ENCODE measurements around the gene SCAPER.
"Not testable (repeated sequence)": the region's sequence is repeated elsewhere in the genome, so short reads cannot be mapped to it uniquely, and the experiment has no call there.

SCAPER gene

GRCh38 chr15:76704032-76704431 lies 201.1 kb downstream of the SCAPER start:
- H3K4me1 ChIP-seq (ENCODE audit: insufficient read depth, low read length); H3K27me3 ChIP-seq (ENCODE audit: insufficient read depth, low read length); H3K27ac ChIP-seq (ENCODE audit: low read length); H3K9ac ChIP-seq (ENCODE audit: low read depth, low read length); H3K36me3 ChIP-seq (ENCODE audit: insufficient read depth, low read depth, low read length); H3K4me3 ChIP-seq (ENCODE audit: low read length); H3K9me3 ChIP-seq (ENCODE audit: insufficient read depth, low read depth, low read length): not testable (repeated sequence)

- H3K9ac ChIP-seq (ENCODE audit: low read depth, low read length) = no peak overlapping the region
- H3K9me3 ChIP-seq (ENCODE audit: insufficient read depth, low read depth, low read length) = no peaks in the 10 kb centered on the region
- no peak overlapping the region for H3K4me3 ChIP-seq (ENCODE audit: low read length)
These were observed 208.3 kb downstream of the SCAPER start for GRCh38 chr15:76696840-76697239.

DNA sequence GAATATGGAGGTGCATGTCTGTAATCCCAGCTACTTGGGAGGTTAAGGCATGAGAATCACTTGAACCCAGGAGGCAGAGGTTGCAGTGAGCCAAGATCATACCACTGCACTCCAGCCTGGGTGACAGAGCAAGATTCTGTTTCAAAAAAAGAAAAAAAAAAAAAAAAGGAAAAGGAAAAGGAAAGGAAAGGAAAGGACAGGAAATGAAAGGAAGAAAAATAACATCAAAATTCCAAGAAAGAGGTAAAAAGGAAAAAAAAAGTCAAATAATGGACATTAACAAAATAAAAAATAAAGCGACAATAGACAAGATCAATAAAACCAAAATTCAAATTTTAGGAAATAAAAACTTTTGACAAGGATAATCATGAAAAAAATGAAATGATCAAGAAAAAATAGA lies 212.6 kb downstream of the SCAPER start:
- not testable (repeated sequence) for H3K4me1 ChIP-seq (ENCODE audit: insufficient read depth, low read length); H3K36me3 ChIP-seq (ENCODE audit: insufficient read depth, low read depth, low read length); H3K4me3 ChIP-seq (ENCODE audit: low read length); H3K27ac ChIP-seq (ENCODE audit: low read length); H3K27me3 ChIP-seq (ENCODE audit: insufficient read depth, low read length); H3K9me3 ChIP-seq (ENCODE audit: insufficient read depth, low read depth, low read length); H3K9ac ChIP-seq (ENCODE audit: low read depth, low read length)

More at GRCh38 chr15:76696840-76697239, 208.3 kb downstream of the SCAPER start:
- Histone ChIP-seq H3K4me1 (ENCODE audit: insufficient read depth, low read length) (no peaks in the 10 kb centered on the region), H3K27ac (ENCODE audit: low read length) (no peak overlapping the region), H3K36me3 (ENCODE audit: insufficient read depth, low read depth, low read length) (no peaks in the 10 kb centered on the region), H3K27me3 (ENCODE audit: insufficient read depth, low read length) (no peaks in the 10 kb centered on the region)

DNA sequence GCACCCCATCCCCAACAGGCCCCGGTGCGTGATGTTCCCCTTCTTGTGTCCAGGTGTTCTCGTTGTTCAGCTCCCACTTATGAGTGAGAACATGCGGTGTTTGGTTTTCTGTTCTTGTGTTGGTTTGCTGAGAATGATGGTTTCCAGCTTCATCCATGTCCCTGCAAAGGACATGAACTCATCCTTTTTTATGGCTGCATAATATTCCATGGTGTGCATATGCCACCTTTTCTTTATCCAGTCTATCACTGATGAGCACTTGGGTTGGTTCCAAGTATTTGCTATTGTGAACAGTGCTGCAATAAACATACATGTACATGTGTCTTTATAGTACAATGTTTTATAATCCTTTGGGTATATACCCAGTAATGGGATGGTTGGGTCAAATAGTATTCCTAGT lies 217.5 kb downstream of the SCAPER start:
- not testable (repeated sequence) for H3K4me1 ChIP-seq (ENCODE audit: insufficient read depth, low read length); H3K9ac ChIP-seq (ENCODE audit: low read depth, low read length); H3K27ac ChIP-seq (ENCODE audit: low read length); H3K9me3 ChIP-seq (ENCODE audit: insufficient read depth, low read depth, low read length); H3K27me3 ChIP-seq (ENCODE audit: insufficient read depth, low read length); H3K36me3 ChIP-seq (ENCODE audit: insufficient read depth, low read depth, low read length); H3K4me3 ChIP-seq (ENCODE audit: low read length)

- no peaks in the 10 kb centered on the region for H3K36me3 ChIP-seq (ENCODE audit: insufficient read depth, low read depth, low read length)
- H3K27ac ChIP-seq (ENCODE audit: low read length) = no peak overlapping the region
- no peaks in the 10 kb centered on the region for H3K4me1 ChIP-seq (ENCODE audit: insufficient read depth, low read length)
- H3K9ac ChIP-seq (ENCODE audit: low read depth, low read length) = no peak overlapping the region
- no peaks in the 10 kb centered on the region for H3K9me3 ChIP-seq (ENCODE audit: insufficient read depth, low read depth, low read length)
- H3K27me3 ChIP-seq (ENCODE audit: insufficient read depth, low read length) = no peaks in the 10 kb centered on the region
- H3K4me3 ChIP-seq (ENCODE audit: low read length) = no peak overlapping the region
These were observed 221.1 kb downstream of the SCAPER start for GRCh38 chr15:76684002-76684401.

GRCh38 chr15:76682833-76683232 lies 222.3 kb downstream of the SCAPER start:
- Histone ChIP-seq H3K27ac (ENCODE audit: low read length) (no peak overlapping the region), H3K9me3 (ENCODE audit: insufficient read depth, low read depth, low read length) (no peaks in the 10 kb centered on the region), H3K36me3 (ENCODE audit: insufficient read depth, low read depth, low read length) (no peaks in the 10 kb centered on the region), H3K9ac (ENCODE audit: low read depth, low read length) (no peak overlapping the region), H3K4me3 (ENCODE audit: low read length) (no peak overlapping the region), H3K27me3 (ENCODE audit: insufficient read depth, low read length) (no peaks in the 10 kb centered on the region), H3K4me1 (ENCODE audit: insufficient read depth, low read length) (no peaks in the 10 kb centered on the region)

DNA sequence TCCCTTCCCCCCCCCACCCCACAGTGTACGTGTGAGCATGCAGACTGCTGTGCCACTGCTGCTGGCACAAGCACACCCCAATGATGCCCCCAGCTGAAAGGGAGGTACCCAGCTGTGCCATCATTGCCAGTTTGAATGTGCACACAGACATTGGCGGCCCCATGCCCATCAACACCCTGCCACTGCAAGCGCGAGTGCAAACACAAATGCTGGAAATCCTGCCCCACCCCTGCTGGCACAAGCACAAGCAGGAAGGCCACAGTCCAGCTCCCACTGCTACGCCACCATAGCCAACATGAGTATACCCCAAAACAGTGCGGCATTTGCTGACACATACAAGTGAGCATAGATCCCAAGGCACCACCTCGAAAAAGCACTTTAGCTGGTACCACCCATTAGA lies 222.9 kb downstream of the SCAPER start:
- Histone ChIP-seq H3K36me3 (ENCODE audit: insufficient read depth, low read depth, low read length) (no peaks in the 10 kb centered on the region), H3K9me3 (ENCODE audit: insufficient read depth, low read depth, low read length) (no peaks in the 10 kb centered on the region), H3K27me3 (ENCODE audit: insufficient read depth, low read length) (no peaks in the 10 kb centered on the region), H3K4me3 (ENCODE audit: low read length) (no peak overlapping the region), H3K27ac (ENCODE audit: low read length) (no peak overlapping the region), H3K9ac (ENCODE audit: low read depth, low read length) (no peak overlapping the region), H3K4me1 (ENCODE audit: insufficient read depth, low read length) (no peaks in the 10 kb centered on the region)

DNA sequence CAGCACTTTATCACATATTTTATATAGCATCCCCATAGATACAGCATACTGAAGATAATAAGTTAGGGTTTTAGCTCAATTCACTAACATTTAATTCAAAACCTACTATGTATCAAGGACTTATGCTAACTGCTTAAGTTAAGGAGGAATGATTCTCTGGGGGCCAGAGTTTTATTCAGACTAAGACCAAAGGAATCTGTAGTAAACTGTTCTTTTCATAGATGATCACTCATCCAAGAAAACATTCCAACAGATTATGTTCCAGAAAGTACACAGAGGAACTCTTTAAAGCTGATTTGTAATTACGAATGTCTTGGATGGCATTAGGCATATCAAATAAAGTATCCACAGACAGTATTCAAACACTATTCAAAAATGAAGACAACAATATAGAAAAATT lies 226.4 kb downstream of the SCAPER start:
- H3K9ac ChIP-seq (ENCODE audit: low read depth, low read length) = no peak overlapping the region
- H3K27me3 ChIP-seq (ENCODE audit: insufficient read depth, low read length) = no peaks in the 10 kb centered on the region
- H3K9me3 ChIP-seq (ENCODE audit: insufficient read depth, low read depth, low read length) = no peaks in the 10 kb centered on the region
- no peaks in the 10 kb centered on the region for H3K36me3 ChIP-seq (ENCODE audit: insufficient read depth, low read depth, low read length)
- no peak overlapping the region for H3K27ac ChIP-seq (ENCODE audit: low read length)
- no peaks in the 10 kb centered on the region for H3K4me1 ChIP-seq (ENCODE audit: insufficient read depth, low read length)
- no peak overlapping the region for H3K4me3 ChIP-seq (ENCODE audit: low read length)

DNA sequence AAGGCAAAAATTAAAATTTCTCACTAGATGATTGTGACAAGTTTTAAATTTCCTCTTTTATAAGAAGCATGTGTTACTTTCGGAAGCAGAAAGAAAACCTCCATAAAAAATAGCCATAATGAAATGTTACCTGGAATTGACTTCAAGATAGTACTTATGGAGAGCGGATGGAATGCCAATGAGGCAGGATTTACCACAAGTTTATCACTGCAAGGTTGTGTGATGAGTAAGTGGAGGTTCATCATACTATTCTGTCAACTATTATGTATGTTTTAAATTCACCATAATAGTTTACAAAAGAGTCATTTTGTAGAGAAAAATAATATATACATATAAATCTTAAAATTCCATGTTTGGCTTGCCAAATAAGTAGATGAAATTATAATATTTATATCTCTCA lies 230.3 kb downstream of the SCAPER start:
- H3K27me3 ChIP-seq (ENCODE audit: insufficient read depth, low read length) = no peaks in the 10 kb centered on the region
- H3K9me3 ChIP-seq (ENCODE audit: insufficient read depth, low read depth, low read length) = no peaks in the 10 kb centered on the region
- H3K27ac ChIP-seq (ENCODE audit: low read length) = no peak overlapping the region
- H3K4me1 ChIP-seq (ENCODE audit: insufficient read depth, low read length) = no peaks in the 10 kb centered on the region
- no peak overlapping the region for H3K4me3 ChIP-seq (ENCODE audit: low read length)
- no peak overlapping the region for H3K9ac ChIP-seq (ENCODE audit: low read depth, low read length)
- H3K36me3 ChIP-seq (ENCODE audit: insufficient read depth, low read depth, low read length) = no peaks in the 10 kb centered on the region

DNA sequence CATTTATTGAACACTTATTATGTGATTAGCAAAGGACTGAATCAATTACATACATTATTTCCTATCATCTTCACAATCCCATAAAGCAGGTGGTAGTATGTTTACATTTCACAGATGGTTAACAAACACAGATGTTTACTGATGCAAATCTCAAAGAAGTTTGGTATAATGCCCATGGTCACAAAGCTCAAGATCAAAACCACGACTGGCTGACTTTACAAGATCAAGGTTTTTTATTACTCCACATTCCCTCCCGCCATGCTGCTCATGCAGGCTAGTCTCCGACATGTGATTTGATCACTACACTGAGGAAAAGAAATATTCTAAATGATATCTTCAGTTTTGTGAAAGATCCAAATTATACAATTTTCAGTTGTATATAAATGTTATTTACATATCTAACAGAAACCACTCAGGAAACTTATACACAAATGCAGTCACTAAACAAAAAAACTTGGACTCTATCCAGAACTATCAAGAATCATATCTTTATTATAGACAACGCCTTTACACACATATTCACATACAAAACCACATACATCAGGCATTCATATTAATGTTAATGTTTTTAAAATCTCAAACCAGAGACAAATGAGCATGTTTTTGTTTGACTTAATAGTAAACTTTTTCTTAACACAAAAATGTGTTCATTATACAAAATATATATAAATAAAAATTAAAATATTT lies 235.5 kb downstream of the SCAPER start:
- no peak overlapping the region for H3K4me3 ChIP-seq (ENCODE audit: low read length)
- H3K4me1 ChIP-seq (ENCODE audit: insufficient read depth, low read length) = no peaks in the 10 kb centered on the region
- H3K27me3 ChIP-seq (ENCODE audit: insufficient read depth, low read length) = no peaks in the 10 kb centered on the region
- H3K36me3 ChIP-seq (ENCODE audit: insufficient read depth, low read depth, low read length) = no peaks in the 10 kb centered on the region
- H3K9me3 ChIP-seq (ENCODE audit: insufficient read depth, low read depth, low read length) = no peaks in the 10 kb centered on the region
- H3K9ac ChIP-seq (ENCODE audit: low read depth, low read length) = no peak overlapping the region
- no peak overlapping the region for H3K27ac ChIP-seq (ENCODE audit: low read length)

- Histone ChIP-seq H3K27ac (ENCODE audit: low read length) (no peak overlapping the region), H3K4me3 (ENCODE audit: low read length) (no peak overlapping the region), H3K9ac (ENCODE audit: low read depth, low read length) (no peak overlapping the region)
These were observed 236.2 kb downstream of the SCAPER start for GRCh38 chr15:76668900-76669299.

DNA sequence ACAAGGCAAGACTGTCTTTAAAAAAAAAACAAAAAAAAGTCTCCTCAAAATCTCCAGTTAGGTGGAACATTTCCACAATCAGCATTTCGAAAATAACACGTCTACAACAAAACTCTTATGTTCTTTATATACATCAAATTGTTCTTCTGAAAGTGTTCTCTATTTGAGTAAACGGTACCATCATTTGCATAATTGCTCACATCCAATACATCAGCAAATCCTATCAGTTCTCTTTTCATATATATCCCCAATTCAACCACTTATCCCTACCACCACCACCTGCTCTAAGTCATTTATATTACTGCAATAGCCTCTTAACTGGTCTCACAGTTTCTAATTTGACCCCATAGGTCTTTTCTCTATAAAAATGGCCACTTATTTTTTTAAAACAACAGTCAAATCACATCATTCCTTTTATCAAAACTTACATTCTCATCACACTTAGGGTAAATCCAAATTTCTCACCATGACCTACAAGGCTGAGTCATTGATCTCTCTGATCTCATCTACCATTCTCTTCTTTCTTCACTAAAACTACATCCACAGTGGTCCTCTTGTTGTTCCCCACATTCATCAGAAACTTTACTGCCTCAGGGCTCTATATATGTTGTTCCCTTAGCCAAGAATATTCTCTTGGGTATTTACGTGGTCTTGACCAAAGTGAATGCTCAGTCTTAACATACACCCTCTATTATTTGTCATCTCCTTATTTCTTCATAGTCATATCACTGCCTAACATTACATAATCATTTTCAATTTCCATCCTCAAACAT lies 237.0 kb downstream of the SCAPER start:
- Histone ChIP-seq H3K36me3 (ENCODE audit: insufficient read depth, low read depth, low read length) (no peaks in the 10 kb centered on the region), H3K27me3 (ENCODE audit: insufficient read depth, low read length) (no peaks in the 10 kb centered on the region), H3K9me3 (ENCODE audit: insufficient read depth, low read depth, low read length) (no peaks in the 10 kb centered on the region), H3K9ac (ENCODE audit: low read depth, low read length) (no peak overlapping the region), H3K27ac (ENCODE audit: low read length) (no peak overlapping the region), H3K4me3 (ENCODE audit: low read length) (no peak overlapping the region), H3K4me1 (ENCODE audit: insufficient read depth, low read length) (no peaks in the 10 kb centered on the region)

More at GRCh38 chr15:76668900-76669299, 236.2 kb downstream of the SCAPER start:
- H3K36me3 ChIP-seq (ENCODE audit: insufficient read depth, low read depth, low read length) = no peaks in the 10 kb centered on the region
- no peaks in the 10 kb centered on the region for H3K4me1 ChIP-seq (ENCODE audit: insufficient read depth, low read length)
- no peaks in the 10 kb centered on the region for H3K27me3 ChIP-seq (ENCODE audit: insufficient read depth, low read length)
- H3K9me3 ChIP-seq (ENCODE audit: insufficient read depth, low read depth, low read length) = no peaks in the 10 kb centered on the region
